ENCODE results near the gene REC8. TPM values are rescaled to one million over a fixed set of nuclear protein-coding genes. Genes with fewer than 3 reads are reported as not detected.

REC8 gene
- total and polyA plus RNA-seq, 2 of the 4 experiments (the other 2 are of a cell fraction), result 0.36 to 3.5 TPM

DNA sequence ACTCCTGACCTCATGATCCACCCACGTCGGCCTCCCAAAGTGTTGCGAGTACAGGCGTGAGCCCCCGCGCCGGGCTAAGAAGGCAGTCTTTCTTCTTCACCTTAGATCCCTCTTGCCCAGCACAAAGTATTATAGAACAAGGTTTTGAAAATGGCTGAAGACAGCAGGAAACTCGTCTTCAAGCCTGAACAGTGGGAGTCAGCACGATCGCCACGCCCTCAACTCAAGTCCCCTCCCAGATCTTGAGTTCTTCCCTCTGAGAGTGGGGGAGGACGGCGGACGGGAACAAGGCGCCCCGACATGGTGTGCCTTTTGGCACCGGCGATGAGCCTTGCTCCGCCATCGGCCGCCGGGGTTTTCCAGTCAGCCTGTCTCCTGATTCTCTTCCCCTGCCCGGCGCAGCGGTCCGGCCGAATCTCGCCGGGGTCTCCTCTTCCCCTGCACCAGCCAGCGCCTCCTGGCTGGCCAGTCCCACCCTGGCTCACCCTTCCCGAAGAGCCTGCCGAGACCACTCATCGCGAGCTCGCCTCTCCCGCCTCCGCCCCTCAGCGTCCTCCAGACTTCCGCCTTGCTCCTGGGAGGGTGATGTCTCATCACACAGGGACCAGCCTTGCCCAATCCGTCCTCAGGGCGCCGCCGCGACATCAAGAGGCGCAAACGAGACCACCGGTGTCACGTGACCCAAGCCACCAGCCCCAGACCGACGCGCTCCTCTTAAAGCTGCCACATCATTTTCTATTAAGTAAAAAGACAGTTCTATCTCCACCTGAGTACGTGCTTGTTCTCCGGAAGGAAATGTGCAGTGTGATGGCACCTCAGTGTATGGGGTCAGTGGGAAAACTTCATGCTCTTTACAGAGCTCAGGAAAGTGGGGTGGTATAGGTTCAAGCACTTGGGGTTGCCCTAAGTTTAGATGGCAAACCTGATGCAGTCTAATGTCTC lies 41.3 kb downstream of the REC8 start, which contains the start of gene CHMP4A (continued):
- TF ChIP-seq, protein P1, sequence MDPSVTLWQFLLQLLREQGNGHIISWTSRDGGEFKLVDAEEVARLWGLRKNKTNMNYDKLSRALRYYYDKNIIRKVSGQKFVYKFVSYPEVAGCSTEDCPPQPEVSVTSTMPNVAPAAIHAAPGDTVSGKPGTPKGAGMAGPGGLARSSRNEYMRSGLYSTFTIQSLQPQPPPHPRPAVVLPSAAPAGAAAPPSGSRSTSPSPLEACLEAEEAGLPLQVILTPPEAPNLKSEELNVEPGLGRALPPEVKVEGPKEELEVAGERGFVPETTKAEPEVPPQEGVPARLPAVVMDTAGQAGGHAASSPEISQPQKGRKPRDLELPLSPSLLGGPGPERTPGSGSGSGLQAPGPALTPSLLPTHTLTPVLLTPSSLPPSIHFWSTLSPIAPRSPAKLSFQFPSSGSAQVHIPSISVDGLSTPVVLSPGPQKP (IDR thresholded peaks at IDR 0.05; ENCODE audit: borderline replicate concordance, low read depth, low read length), result no peak
